ENCODE data around the gene ZSCAN10.

DNA sequence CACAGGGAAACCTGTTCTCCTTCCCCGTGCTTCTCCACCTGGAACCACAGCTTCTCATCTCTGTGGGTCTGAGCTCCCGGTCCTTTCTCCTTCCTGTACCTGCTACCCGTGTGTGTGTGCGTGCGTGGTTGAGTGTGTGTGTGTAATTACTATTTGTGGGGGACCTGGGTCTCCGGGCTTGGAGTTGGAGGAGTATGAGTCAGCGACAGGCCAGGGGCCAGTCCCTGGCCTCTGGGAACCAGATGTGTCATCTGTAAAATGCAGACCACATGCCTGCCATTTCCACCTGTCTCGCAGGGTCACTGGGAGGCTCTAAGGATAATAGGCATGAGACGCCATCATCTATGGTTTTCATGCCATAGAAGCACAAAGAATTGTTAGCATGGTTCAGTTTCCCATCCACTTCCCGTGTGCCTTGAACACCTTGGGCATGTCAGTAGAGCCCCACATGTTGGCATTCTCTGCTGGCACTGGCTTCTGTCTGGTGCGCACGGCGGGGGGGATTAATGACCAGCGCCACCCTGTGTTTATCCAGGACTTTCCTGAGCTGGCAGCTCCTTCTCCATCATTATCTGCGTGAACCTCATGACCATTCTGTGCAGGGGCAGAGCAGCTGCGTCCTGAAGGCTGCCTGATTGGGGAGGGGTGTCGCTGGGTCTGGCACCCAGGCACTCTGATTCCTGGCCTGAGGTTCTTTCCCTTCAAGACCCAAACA is 14.8 kb upstream of the ZSCAN10 start:
- TF ChIP-seq FOXM1 (IDR thresholded peaks at IDR 0.05; ENCODE audit: borderline replicate concordance, low read depth): no peak
- TF ChIP-seq EP300 (IDR thresholded peaks at IDR 0.05; ENCODE audit: borderline replicate concordance): no peak
- no peak for TF ChIP-seq RAD21 (IDR thresholded peaks at IDR 0.05; ENCODE audit: low read depth)
- TF ChIP-seq ZBTB7A (IDR thresholded peaks at IDR 0.05; ENCODE audit: low read depth): no peak
- no peak for TF ChIP-seq TCF12 (IDR thresholded peaks at IDR 0.05; ENCODE audit: low read depth)
- TF ChIP-seq, protein P1, sequence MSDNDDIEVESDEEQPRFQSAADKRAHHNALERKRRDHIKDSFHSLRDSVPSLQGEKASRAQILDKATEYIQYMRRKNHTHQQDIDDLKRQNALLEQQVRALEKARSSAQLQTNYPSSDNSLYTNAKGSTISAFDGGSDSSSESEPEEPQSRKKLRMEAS (IDR thresholded peaks at IDR 0.05): no peak
- TF ChIP-seq, protein P2, sequence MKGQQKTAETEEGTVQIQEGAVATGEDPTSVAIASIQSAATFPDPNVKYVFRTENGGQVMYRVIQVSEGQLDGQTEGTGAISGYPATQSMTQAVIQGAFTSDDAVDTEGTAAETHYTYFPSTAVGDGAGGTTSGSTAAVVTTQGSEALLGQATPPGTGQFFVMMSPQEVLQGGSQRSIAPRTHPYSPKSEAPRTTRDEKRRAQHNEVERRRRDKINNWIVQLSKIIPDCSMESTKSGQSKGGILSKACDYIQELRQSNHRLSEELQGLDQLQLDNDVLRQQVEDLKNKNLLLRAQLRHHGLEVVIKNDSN (IDR thresholded peaks at IDR 0.05): no peak
- TF ChIP-seq, protein P3, sequence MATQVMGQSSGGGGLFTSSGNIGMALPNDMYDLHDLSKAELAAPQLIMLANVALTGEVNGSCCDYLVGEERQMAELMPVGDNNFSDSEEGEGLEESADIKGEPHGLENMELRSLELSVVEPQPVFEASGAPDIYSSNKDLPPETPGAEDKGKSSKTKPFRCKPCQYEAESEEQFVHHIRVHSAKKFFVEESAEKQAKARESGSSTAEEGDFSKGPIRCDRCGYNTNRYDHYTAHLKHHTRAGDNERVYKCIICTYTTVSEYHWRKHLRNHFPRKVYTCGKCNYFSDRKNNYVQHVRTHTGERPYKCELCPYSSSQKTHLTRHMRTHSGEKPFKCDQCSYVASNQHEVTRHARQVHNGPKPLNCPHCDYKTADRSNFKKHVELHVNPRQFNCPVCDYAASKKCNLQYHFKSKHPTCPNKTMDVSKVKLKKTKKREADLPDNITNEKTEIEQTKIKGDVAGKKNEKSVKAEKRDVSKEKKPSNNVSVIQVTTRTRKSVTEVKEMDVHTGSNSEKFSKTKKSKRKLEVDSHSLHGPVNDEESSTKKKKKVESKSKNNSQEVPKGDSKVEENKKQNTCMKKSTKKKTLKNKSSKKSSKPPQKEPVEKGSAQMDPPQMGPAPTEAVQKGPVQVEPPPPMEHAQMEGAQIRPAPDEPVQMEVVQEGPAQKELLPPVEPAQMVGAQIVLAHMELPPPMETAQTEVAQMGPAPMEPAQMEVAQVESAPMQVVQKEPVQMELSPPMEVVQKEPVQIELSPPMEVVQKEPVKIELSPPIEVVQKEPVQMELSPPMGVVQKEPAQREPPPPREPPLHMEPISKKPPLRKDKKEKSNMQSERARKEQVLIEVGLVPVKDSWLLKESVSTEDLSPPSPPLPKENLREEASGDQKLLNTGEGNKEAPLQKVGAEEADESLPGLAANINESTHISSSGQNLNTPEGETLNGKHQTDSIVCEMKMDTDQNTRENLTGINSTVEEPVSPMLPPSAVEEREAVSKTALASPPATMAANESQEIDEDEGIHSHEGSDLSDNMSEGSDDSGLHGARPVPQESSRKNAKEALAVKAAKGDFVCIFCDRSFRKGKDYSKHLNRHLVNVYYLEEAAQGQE (IDR thresholded peaks at IDR 0.05; ENCODE audit: low read depth): no peak
- no peak for TF ChIP-seq NFIC (IDR thresholded peaks at IDR 0.05)
- TF ChIP-seq TEAD4 (IDR thresholded peaks at IDR 0.05): no peak
- TF ChIP-seq TAF1 (IDR thresholded peaks at IDR 0.05; ENCODE audit: low read depth): no peak
